SK-N-SH (cell line): ENCODE data around the gene DDX42. TPM values are rescaled to one million over a fixed set of nuclear protein-coding genes. Genes with fewer than 3 reads are reported as not detected.
"Not testable (repeated sequence)": the region's sequence is repeated elsewhere in the genome, so short reads cannot be mapped to it uniquely, and the experiment has no call there.

Source experiments
- CTCF ChIA-PET: fragments of 300-600, 350-600 bp; formaldehyde crosslinking; extraction: SDS; loops from one replicate; lab custom pipeline; 2021; lab: Yijun Ruan, JAX
- POLR2A ChIA-PET: fragments of 350-600 bp; sonication (Branson Sonifier 250); formaldehyde crosslinking; extraction: SDS; loops from one replicate; lab custom pipeline; 2020; ENCODE audit warnings: antibody characterized with exemption, inconsistent platforms; lab: Yijun Ruan, JAX
- DNase-seq: peaks from one replicate; pipeline ENCODE4 v3.0.0; 2012
- H2AFZ ChIP-seq: fragments of 200-600 bp; sonication (generic); 2 replicates; pipeline ENCODE4 v1.8.1; 2016; ENCODE audit warnings: antibody characterized with exemption, mild to moderate bottlenecking, low read depth
- H3F3A ChIP-seq: fragments of 200-600 bp; sonication (generic); replicated peaks from 2 replicates; pipeline ENCODE3; 2016; ENCODE audit warnings: antibody characterized with exemption, mild to moderate bottlenecking; ENCODE audit not compliant: insufficient read depth
- H3K27ac ChIP-seq, 2 experiments: fragments of 200-500 bp in 1 of 2; fragments of 200-600 bp in 1 of 2; sonication (Bioruptor generic) in 1 of 2; sonication (generic), shearing (Covaris generic) in 1 of 2; 2 replicates each; pipeline versions ENCODE4 v1.5.1 to v1.6.1; 2014 to 2016; ENCODE audit warnings: low read depth in 2 of 2, inconsistent platforms in 1 of 2, low read length in 1 of 2, mild to moderate bottlenecking in 1 of 2, mixed read lengths in 1 of 2
- H3K27me3 ChIP-seq: fragments of 200-600 bp; sonication (generic), shearing (Covaris generic); 2 replicates; pipeline ENCODE4 v1.6.1; 2016; ENCODE audit warnings: mixed run types; ENCODE audit not compliant: insufficient read depth
- H3K36me3 ChIP-seq, 2 experiments: fragments of 200-500 bp in 1 of 2; fragments of 200-600 bp in 1 of 2; sonication (Bioruptor generic) in 1 of 2; sonication (generic) in 1 of 2; replicated peaks in 1 of 2; 2 replicates each; pipeline versions ENCODE3 to v1.5.1; 2014 to 2016; ENCODE audit warnings: low read length in 1 of 2, mild to moderate bottlenecking in 1 of 2; ENCODE audit not compliant: insufficient read depth in 2 of 2, control insufficient read depth in 1 of 2
- H3K4me1 ChIP-seq, 2 experiments: fragments of 200-500 bp in 1 of 2; fragments of 200-600 bp in 1 of 2; sonication (Bioruptor generic) in 1 of 2; sonication (generic), shearing (Covaris generic) in 1 of 2; 2 replicates each; pipeline versions ENCODE4 v1.5.1 to v1.6.1; 2014 to 2016; ENCODE audit warnings: low read depth in 1 of 2, low read length in 1 of 2, mixed run types in 1 of 2; ENCODE audit not compliant: insufficient read depth in 2 of 2, control insufficient read depth in 1 of 2
- H3K4me2 ChIP-seq: fragments of 200-600 bp; sonication (generic), shearing (Covaris generic); 2 replicates; pipeline ENCODE4 v1.6.1; 2017; ENCODE audit warnings: mixed run types
- H3K4me3 ChIP-seq, 2 experiments: fragments of 200-500 bp in 1 of 2; fragments of 200-600 bp in 1 of 2; sonication (Bioruptor generic) in 1 of 2; sonication (generic), shearing (Covaris generic) in 1 of 2; 2 replicates each; pipeline versions ENCODE4 v1.5.1 to v1.8.1; 2014 to 2016; ENCODE audit warnings: low read depth in 2 of 2, inconsistent platforms in 1 of 2, low read length in 1 of 2, mild to moderate bottlenecking in 1 of 2, mixed read lengths in 1 of 2, moderate library complexity in 1 of 2
- H3K79me2 ChIP-seq: fragments of 200-600 bp; sonication (generic); 2 replicates; pipeline ENCODE4 v1.8.1; 2017; ENCODE audit warnings: mild to moderate bottlenecking; ENCODE audit not compliant: insufficient read depth
- H3K9ac ChIP-seq: fragments of 200-600 bp; sonication (generic); 2 replicates; pipeline ENCODE4 v1.6.1; 2017; ENCODE audit warnings: mixed run types
- H3K9me2 ChIP-seq: fragments of 200-600 bp; sonication (generic); 2 replicates; pipeline ENCODE4 v1.6.1; 2017; ENCODE audit warnings: mixed run types
- H3K9me3 ChIP-seq: fragments of 200-600 bp; sonication (generic); 2 replicates; pipeline ENCODE4 v1.6.1; 2017; ENCODE audit warnings: mixed run types, mild to moderate bottlenecking, moderate library complexity
- H4K20me1 ChIP-seq: fragments of 200-600 bp; sonication (generic); 2 replicates; pipeline ENCODE4 v1.6.1; 2017; ENCODE audit warnings: mild to moderate bottlenecking, mixed run types; ENCODE audit not compliant: insufficient read depth
- EP300 ChIP-seq, 2 experiments: IDR thresholded peaks; 2 replicates each; pipeline versions ENCODE4 v1.4.0 to v1.6.1; 2012; ENCODE audit warnings: borderline replicate concordance in 1 of 2, low read depth in 1 of 2, low read length in 1 of 2
- FOXJ3 ChIP-seq: sonication (generic); formaldehyde crosslinking; IDR thresholded peaks from 2 replicates; pipeline ENCODE4 v1.5.1; 2020; ENCODE audit warnings: mild to moderate bottlenecking, missing genetic modification reagents
- GABPA ChIP-seq: IDR thresholded peaks from 2 replicates; pipeline ENCODE4 v1.4.0; 2012; ENCODE audit warnings: low read depth, mild to moderate bottlenecking
- MEF2A ChIP-seq: IDR thresholded peaks from 2 replicates; pipeline ENCODE4 v1.4.0; 2012; ENCODE audit warnings: low read depth, borderline replicate concordance
- MXI1 ChIP-seq: IDR thresholded peaks from 2 replicates; pipeline ENCODE4 v1.6.1; 2012; ENCODE audit warnings: mild to moderate bottlenecking, low read depth, low read length, improper control_type of control experiment
- NRF1 ChIP-seq: IDR thresholded peaks from 2 replicates; pipeline ENCODE4 v1.6.1; 2012; ENCODE audit warnings: low read depth, mild to moderate bottlenecking, low read length
- RFX5 ChIP-seq: IDR thresholded peaks from 2 replicates; pipeline ENCODE4 v1.6.1; 2012; ENCODE audit warnings: mild to moderate bottlenecking, improper control_type of control experiment, low read length
- SMC3 ChIP-seq: IDR thresholded peaks from 2 replicates; pipeline ENCODE4 v1.6.1; 2012; ENCODE audit warnings: low read depth, low read length, improper control_type of control experiment
- TCF12 ChIP-seq: IDR thresholded peaks from 2 replicates; pipeline ENCODE4 v1.4.0; 2012
- YY1 ChIP-seq: IDR thresholded peaks from 2 replicates; pipeline ENCODE4 v1.4.0; 2012; ENCODE audit warnings: low read depth, mild to moderate bottlenecking
- WGBS: methylation state at CpG from one replicate; pipeline ENCODE4 v1.1.6; 2017; ENCODE audit warnings: low lambda C conversion rate; 5-methylcytosine and 5-hydroxymethylcytosine counted together
- polyA plus RNA-seq, 3 experiments: library from polyadenylated mRNA; depleted of rRNA; stranded (reverse); fragments of >200 nt; gene quantifications; 2 replicates each; pipeline ENCODE4 v1.2.3, GENCODE V29; 2012
- TF ChIP-seq, protein P1 (sequence below): fragments of 150-350 bp; IDR thresholded peaks from 2 replicates; pipeline ENCODE4 v1.6.1; 2016; ENCODE audit warnings: mild to moderate bottlenecking, low read depth, low read length
- TF ChIP-seq, protein P2 (sequence below): fragments of 150-350 bp; IDR thresholded peaks from 2 replicates; pipeline ENCODE4 v1.6.1; 2017; ENCODE audit warnings: antibody characterized with exemption, low read length, low read depth, borderline replicate concordance

Gene DDX42
- polyA plus RNA-seq, 1 of the 3 experiments (the other 2 are of a cell fraction) = 115 TPM

DNA sequence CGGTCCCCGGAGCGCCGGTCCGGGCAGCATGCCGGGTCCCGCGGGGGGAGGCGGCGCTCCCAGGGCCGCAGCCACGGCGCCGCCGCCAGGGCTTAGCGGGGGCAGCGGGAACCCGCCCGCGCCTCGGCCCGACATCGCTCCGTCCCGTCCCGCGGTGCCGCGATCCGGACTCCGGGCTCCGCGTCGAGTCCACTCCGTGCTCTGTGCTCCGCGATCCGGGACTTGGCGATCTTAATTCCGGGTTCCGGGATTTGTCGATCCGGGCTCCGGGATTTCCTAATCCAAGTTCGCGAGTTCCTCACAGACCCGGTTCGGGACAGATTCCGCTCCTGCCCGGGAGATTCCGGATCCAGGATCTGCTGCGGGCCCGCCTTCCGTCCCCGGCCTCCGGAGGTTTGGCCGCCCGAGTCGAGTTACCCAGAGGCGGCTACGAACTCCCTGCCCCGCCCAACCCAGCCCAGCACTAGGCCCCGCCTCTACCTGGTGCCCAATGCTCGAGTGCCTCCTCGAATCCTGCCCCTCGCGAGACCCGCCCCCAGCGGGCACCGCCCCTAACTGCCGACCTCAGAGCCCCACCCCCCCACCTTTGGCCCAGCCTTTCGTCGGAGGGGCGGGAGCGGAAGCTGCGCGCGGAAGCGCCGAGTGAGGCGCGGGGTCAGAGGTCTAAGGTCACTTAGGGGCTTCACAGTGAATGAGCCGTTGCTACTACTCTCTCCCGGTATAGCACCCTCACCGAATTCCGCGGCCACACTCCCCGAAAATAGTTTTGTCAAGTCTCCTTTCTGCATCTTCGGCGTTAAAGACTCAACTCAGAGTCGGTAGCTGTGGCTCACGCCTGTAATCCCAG, 68.8 kb downstream of the DDX42 start, which contains the start of gene SMARCD2 (continued):
- no peak; the same call in 1 of the 2 replicates for TF ChIP-seq SMC3
- peak; percentile 60 for TF ChIP-seq NRF1
- no peak for TF ChIP-seq FOXJ3 (CRISPR knock-in tag)
- TF ChIP-seq GABPA = peak; percentile 84
- peak; percentile 68; the same call in 1 of the 2 replicates for TF ChIP-seq MEF2A
- TF ChIP-seq MXI1 = peak; percentile 65
- TF ChIP-seq RFX5 = peak; percentile 91
- TF ChIP-seq, protein P1, sequence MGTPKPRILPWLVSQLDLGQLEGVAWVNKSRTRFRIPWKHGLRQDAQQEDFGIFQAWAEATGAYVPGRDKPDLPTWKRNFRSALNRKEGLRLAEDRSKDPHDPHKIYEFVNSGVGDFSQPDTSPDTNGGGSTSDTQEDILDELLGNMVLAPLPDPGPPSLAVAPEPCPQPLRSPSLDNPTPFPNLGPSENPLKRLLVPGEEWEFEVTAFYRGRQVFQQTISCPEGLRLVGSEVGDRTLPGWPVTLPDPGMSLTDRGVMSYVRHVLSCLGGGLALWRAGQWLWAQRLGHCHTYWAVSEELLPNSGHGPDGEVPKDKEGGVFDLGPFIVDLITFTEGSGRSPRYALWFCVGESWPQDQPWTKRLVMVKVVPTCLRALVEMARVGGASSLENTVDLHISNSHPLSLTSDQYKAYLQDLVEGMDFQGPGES = peak; percentile 12; the same call in 1 of the 2 replicates
- peak; percentile 89 for TF ChIP-seq YY1
- TF ChIP-seq TCF12 = peak; percentile 66
- peak; percentile 60 to 76; a peak in 3 of 4 replicates for TF ChIP-seq EP300 (IDR thresholded peaks at IDR 0.05; ENCODE audit: borderline replicate concordance in 1 of 2, low read depth in 1 of 2, low read length in 1 of 2)
- TF ChIP-seq, protein P2, sequence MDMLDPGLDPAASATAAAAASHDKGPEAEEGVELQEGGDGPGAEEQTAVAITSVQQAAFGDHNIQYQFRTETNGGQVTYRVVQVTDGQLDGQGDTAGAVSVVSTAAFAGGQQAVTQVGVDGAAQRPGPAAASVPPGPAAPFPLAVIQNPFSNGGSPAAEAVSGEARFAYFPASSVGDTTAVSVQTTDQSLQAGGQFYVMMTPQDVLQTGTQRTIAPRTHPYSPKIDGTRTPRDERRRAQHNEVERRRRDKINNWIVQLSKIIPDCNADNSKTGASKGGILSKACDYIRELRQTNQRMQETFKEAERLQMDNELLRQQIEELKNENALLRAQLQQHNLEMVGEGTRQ = no peak

- H2AFZ ChIP-seq = peak overlapping the region; percentile 96
- DNase-seq, H3K36me3 ChIP-seq, H3K27me3 ChIP-seq, H3K9me3 ChIP-seq, H4K20me1 ChIP-seq, H3K9me2 ChIP-seq: not testable (repeated sequence)
- peaks cover 27 to 33% of the 10 kb centered on the region in 2 experiments for H3K4me1 ChIP-seq
- H3K9ac ChIP-seq = peak overlapping the region; percentile 10; the same call in 1 of the 2 replicates
- CTCF ChIA-PET = interaction anchor here (0.8 to 9.1 kb wide), 7 partner anchors 8 to 288 kb away, joined by 3 to 96 read pairs (median 9); partner anchors contain the start of genes FTSJ3 and PSMC5
- peaks cover 39% of the 10 kb centered on the region for H3K79me2 ChIP-seq
- POLR2A ChIA-PET = interaction anchor here (0.6 to 9.2 kb wide), 8 partner anchors 13 to 663 kb away, joined by 3 to 108 read pairs (median 3); partner anchors contain the start of genes CCDC47, CEP95, DDX42 and DDX5
- peak overlapping the region; percentile 59 to 76 for H3K4me3 ChIP-seq
- H3K4me2 ChIP-seq = peak overlapping the region; percentile 70
- H3F3A ChIP-seq = peaks cover 12% of the 10 kb centered on the region
- WGBS = 39% methylated on average over 19 of the region's 19 CpGs
- H3K27ac ChIP-seq = peak overlapping the region; percentile 12 to 67; a peak in 3 of 4 replicates
These were observed 69.5 kb downstream of the DDX42 start for GRCh38 chr17:63843387-63843888.
